HepG2 (cell line): ENCODE measurements around the gene NBPF1. TPM values are rescaled to one million over a fixed set of nuclear protein-coding genes. Genes with fewer than 3 reads are reported as not detected.
"Not testable (repeated sequence)": the region's sequence is repeated elsewhere in the genome, so short reads cannot be mapped to it uniquely, and the experiment has no call there.

Source experiments
- ATAC-seq: fragments of 200-7000 bp; cut with Tn5 transposase; 3 replicates; pipeline ENCODE4 v1.9.1; 2020; ENCODE audit warnings: mild to moderate bottlenecking, moderate library complexity
- BruUV-seq: library from RNA; stranded (reverse); fragments of 400-500 nt; replicated peaks from 2 replicates; lab custom pipeline; 2021; lab: Mats Ljungman, UMichigan
- CTCF ChIA-PET: fragments of 300-600 bp; formaldehyde crosslinking; extraction: SDS; loops from one replicate; lab custom pipeline; 2021; ENCODE audit warnings: low total read pairs, inconsistent platforms, low intra/inter-chr PET ratio; lab: Yijun Ruan, JAX
- POLR2A ChIA-PET: fragments of 350-600 bp; sonication (Branson Sonifier 250); formaldehyde crosslinking; loops from one replicate; lab custom pipeline; 2020; ENCODE audit warnings: antibody characterized with exemption, inconsistent platforms; lab: Yijun Ruan, JAX
- DNase-seq: peaks from one replicate; pipeline ENCODE4 v3.0.0-alpha.2; 2015; ENCODE audit warnings: low spot score
- FAIRE-seq: peaks from 3 replicates; lab custom pipeline; 2011; peaks lifted over from hg19 to GRCh38; lab: Jason Lieb, UNC
- H2AFZ ChIP-seq: one replicate; pipeline ENCODE4 v1.6.1; 2011; ENCODE audit warnings: low read length, inconsistent platforms
- H3K27ac ChIP-seq: fragments of 300-600 bp; 3 replicates; pipeline ENCODE4 v1.8.0; 2011; ENCODE audit warnings: mixed run types, mild to moderate bottlenecking, mixed read lengths, low read length, inconsistent platforms; ENCODE audit not compliant: insufficient read depth; ENCODE audit errors: extremely low read length
- H3K27me3 ChIP-seq, 2 experiments: fragments of 200-600 bp in 1 of 2; 2 replicates in 1 of 2; 3 replicates in 1 of 2; pipeline versions ENCODE4 v1.6.0 to v1.8.0; 2011; ENCODE audit warnings: low read length in 2 of 2, mild to moderate bottlenecking in 2 of 2, moderate library complexity in 2 of 2, inconsistent platforms in 1 of 2; ENCODE audit not compliant: insufficient read depth in 2 of 2, control insufficient read depth in 1 of 2
- H3K36me3 ChIP-seq, 2 experiments: fragments of 200-600 bp in 1 of 2; replicated peaks in 1 of 2; 2 replicates in 1 of 2; 3 replicates in 1 of 2; pipeline versions ENCODE4 v1.5.1 to v1.8.0; 2011; ENCODE audit warnings: low read length in 2 of 2, inconsistent platforms in 1 of 2; ENCODE audit not compliant: insufficient read depth in 2 of 2, control insufficient read depth in 1 of 2
- H3K4me1 ChIP-seq: 2 replicates; pipeline ENCODE4 v1.5.1; 2012; ENCODE audit warnings: low read length, inconsistent platforms; ENCODE audit not compliant: insufficient read depth
- H3K4me2 ChIP-seq: 2 replicates; pipeline ENCODE4 v1.6.0; 2011; ENCODE audit warnings: low read depth, low read length, inconsistent platforms
- H3K4me3 ChIP-seq, 3 experiments: fragments of 200-600 bp in 1 of 3; sonication (generic), shearing (Covaris generic) in 1 of 3; replicated peaks in 1 of 3; 2 replicates each; pipeline ENCODE4 v1.5.1; 2011 to 2016; ENCODE audit warnings: low read length in 3 of 3, inconsistent platforms in 2 of 3, low read depth in 2 of 3, mild to moderate bottlenecking in 2 of 3, control low read depth in 1 of 3, mixed read lengths in 1 of 3; ENCODE audit not compliant: insufficient read depth in 1 of 3
- H3K79me2 ChIP-seq: one replicate; pipeline ENCODE4 v1.6.1; 2011; ENCODE audit warnings: low read length, inconsistent platforms; ENCODE audit not compliant: insufficient read depth
- H3K9ac ChIP-seq: 2 replicates; pipeline ENCODE4 v1.6.0; 2011; ENCODE audit warnings: mild to moderate bottlenecking, low read depth, low read length, inconsistent platforms; ENCODE audit not compliant: insufficient read depth
- H3K9me3 ChIP-seq: 2 replicates; pipeline ENCODE4 v1.5.1; 2012; ENCODE audit warnings: mild to moderate bottlenecking, low read length
- H4K20me1 ChIP-seq: 2 replicates; pipeline ENCODE4 v1.6.0; 2011; ENCODE audit warnings: inconsistent platforms, mild to moderate bottlenecking, low read length, moderate library complexity; ENCODE audit not compliant: insufficient read depth
- RARA ChIP-seq: IDR thresholded peaks from 2 replicates; pipeline ENCODE4 v1.6.1; 2016; ENCODE audit warnings: missing genetic modification reagents, missing compliant biosample characterization
- WGBS: methylation state at CpG from one replicate; pipeline ENCODE4 v1.1.6; 2017; ENCODE audit warnings: low lambda C conversion rate; 5-methylcytosine and 5-hydroxymethylcytosine counted together
- in situ Hi-C: cut with HindIII; loops from 2 replicates; pipeline ENCODE4 v1.10.0; 2017; ENCODE audit warnings: low pct_unique_long_range_greater_than_20kb; ENCODE audit not compliant: extremely low pct_ligation_motif_present
- intact Hi-C: fragments of 100-400 bp; cut with micrococcal nuclease; formaldehyde crosslinking; loops from one replicate; pipeline ENCODE4 v1.10.0; 2022; ENCODE audit not compliant: unreplicated experiment
- polyA plus RNA-seq, 8 experiments: library from polyadenylated mRNA; depleted of rRNA in 3 of 8; stranded (reverse) in 7 of 8; unstranded in 1 of 8; fragments of >200 nt; fragmentation: Illumina TruSeq in 4 of 8; extraction: Trizol in 4 of 8; gene quantifications; 2 replicates each; pipeline versions ENCODE4 v1.2.1 to v1.2.3, GENCODE V29; 2011 to 2016; ENCODE audit warnings: low read depth in 4 of 8, missing spikeins in 1 of 8, mixed read lengths in 1 of 8; ENCODE audit not compliant: insufficient read depth in 1 of 8
- small RNA-seq, 3 experiments: library from RNA; depleted of rRNA; stranded (forward); fragments of <200 nt; gene quantifications; one replicate each; pipeline ENCODE3, GENCODE V24; 2012; ENCODE audit warnings: low read depth in 2 of 3, low replicate concordance in 1 of 3; ENCODE audit not compliant: insufficient read length in 3 of 3, insufficient read depth in 2 of 3
- total RNA-seq, 5 experiments: library from RNA; depleted of rRNA; stranded (reverse); fragments of >200 nt; fragmentation: Illumina TruSeq; extraction: Trizol; gene quantifications; 2 replicates each; pipeline ENCODE4 v1.2.3, GENCODE V29; 2016; ENCODE audit warnings: low read depth in 1 of 5

The NBPF1 gene
- total and polyA plus RNA-seq, 2 of the 13 experiments (the other 11 are each of a cell fraction or from before 2014, with no cell fraction given) = 30.3 to 35.6 TPM

DNA sequence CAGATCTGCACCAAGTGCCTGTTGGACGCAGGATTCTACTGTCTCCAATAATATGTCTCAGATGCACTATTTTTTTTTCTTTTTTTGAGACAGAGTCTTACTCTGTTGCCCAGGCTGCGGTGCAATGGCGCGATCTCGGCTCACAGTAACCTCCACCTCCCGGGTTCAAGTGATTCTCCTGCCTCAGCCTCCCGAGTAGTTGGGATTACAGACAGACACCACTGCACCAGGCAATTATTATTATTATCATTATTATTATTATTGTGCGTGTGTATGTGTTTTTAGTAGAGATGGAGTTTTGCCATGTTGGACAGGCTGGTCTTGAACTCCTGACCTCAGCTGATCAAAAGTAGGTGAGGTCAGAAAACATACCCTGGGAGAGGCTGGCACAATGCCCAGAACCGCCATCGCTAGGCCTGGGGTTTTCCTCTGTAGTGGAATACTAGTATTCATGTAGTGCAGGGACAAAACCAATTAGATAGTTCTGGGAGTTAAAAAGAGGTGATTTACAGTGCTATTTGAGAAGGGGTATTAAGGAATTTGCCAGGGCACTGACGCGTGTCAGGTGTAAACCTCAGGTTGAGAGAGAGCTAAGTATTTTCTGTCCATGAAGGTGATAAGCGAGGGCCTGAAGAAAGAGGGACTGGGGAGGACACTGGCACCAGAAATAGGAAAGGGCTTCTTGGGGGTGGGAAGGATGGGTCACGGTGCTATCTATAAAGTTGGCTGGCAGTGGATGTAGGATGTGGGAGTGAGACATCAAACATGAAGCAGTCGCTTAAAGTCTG, 100.5 kb downstream of the NBPF1 start:
- POLR2A ChIA-PET = interaction anchor here (1.3 to 1.6 kb wide), 2 partner anchors 72 to 132 kb away, joined by 5 to 12 read pairs; partner anchors contain the start of gene NECAP2
- CTCF ChIA-PET, H3K4me1 ChIP-seq, H3K36me3 ChIP-seq, H3K27me3 ChIP-seq, intact Hi-C loops, FAIRE-seq, in situ Hi-C loops, H3K79me2 ChIP-seq, H3K9me3 ChIP-seq, BruUV-seq, DNase-seq, ATAC-seq, H3K27ac ChIP-seq, H2AFZ ChIP-seq, H4K20me1 ChIP-seq: not testable (repeated sequence)
- H3K4me3 ChIP-seq = peak overlapping the region in 2 of 3 experiments; percentile 37 to 60; a peak in 3 of 6 replicates
- WGBS = 36% methylated on average over 15 of the region's 15 CpGs
- peak overlapping the region; percentile 29; the same call in 1 of the 2 replicates for H3K9ac ChIP-seq
- peak overlapping the region; percentile 72 for H3K4me2 ChIP-seq
- TF ChIP-seq RARA (CRISPR knock-in tag) = peak; percentile 53

Small RNAs within 50 kb of the gene (small RNA-seq; reads per million reads assigned to genes)
- gene RNU1-1 (0 to 1.9 (median 0) reads per million in 3 experiments), gene RNU1-6P (0 reads per million in 3 experiments)

Other genes with a start within 250 kb of the NBPF1 start
- gene SZRD1, start 246.3 kb downstream of the NBPF1 start, total RNA-seq (2016; rRNA removed; fragmentation: Illumina TruSeq; extraction: Trizol) = 28.5 and 38.6 TPM in 2 replicates
- 41.4 and 49.1 TPM in 2 replicates for gene SZRD1, start 246.3 kb downstream of the NBPF1 start, polyA plus RNA-seq (2011; rRNA removed)
- gene SPATA21, start 176.1 kb downstream of the NBPF1 start, total RNA-seq (2016; rRNA removed; fragmentation: Illumina TruSeq; extraction: Trizol) = 0.21 and 0.80 TPM in 2 replicates
- 1.4 and 1.8 TPM in 2 replicates for gene SPATA21, start 176.1 kb downstream of the NBPF1 start, polyA plus RNA-seq (2011; rRNA removed)
- gene NECAP2, start 172.8 kb downstream of the NBPF1 start, total RNA-seq (2016; rRNA removed; fragmentation: Illumina TruSeq; extraction: Trizol) = 52.3 and 62.6 TPM in 2 replicates
- gene NECAP2, start 172.8 kb downstream of the NBPF1 start, polyA plus RNA-seq (2011; rRNA removed) = 38.5 and 41.0 TPM in 2 replicates
- gene RNU1-1, start 99.3 kb downstream of the NBPF1 start, total RNA-seq (2016; rRNA removed; fragmentation: Illumina TruSeq; extraction: Trizol) = 859 and 11,018 TPM in 2 replicates
- under 0.01 TPM in 2 replicates for gene RNU1-1, start 99.3 kb downstream of the NBPF1 start, polyA plus RNA-seq (2011; rRNA removed)
- 859 and 11,018 TPM in 2 replicates for gene RNU1-3, start 53.4 kb upstream of the NBPF1 start, total RNA-seq (2016; rRNA removed; fragmentation: Illumina TruSeq; extraction: Trizol)
- under 0.01 TPM in 2 replicates for gene RNU1-3, start 53.4 kb upstream of the NBPF1 start, polyA plus RNA-seq (2011; rRNA removed)
- 859 and 11,018 TPM in 2 replicates for gene RNU1-4, start 127.0 kb upstream of the NBPF1 start, total RNA-seq (2016; rRNA removed; fragmentation: Illumina TruSeq; extraction: Trizol)
- under 0.01 TPM in 2 replicates for gene RNU1-4, start 127.0 kb upstream of the NBPF1 start, polyA plus RNA-seq (2011; rRNA removed)